Nephron (organoid): ENCODE results near the gene MIEF2.

Experiments
- H3K27ac Mint-ChIP-seq, 3 experiments: 2 replicates each; pipeline ENCODE4 v1.8.0; 2020; ENCODE audit warnings: mixed read lengths in 3 of 3, mild to moderate bottlenecking in 2 of 3, moderate library complexity in 1 of 3
- H3K27me3 Mint-ChIP-seq: 2 replicates; pipeline ENCODE4 v1.8.0; 2021; ENCODE audit warnings: low read depth, mild to moderate bottlenecking, moderate library complexity, mixed read lengths
- H3K36me3 Mint-ChIP-seq: 2 replicates; pipeline ENCODE4 v1.8.0; 2020; ENCODE audit warnings: low read depth, mixed read lengths
- H3K4me1 Mint-ChIP-seq: 2 replicates; pipeline ENCODE4 v1.8.0; 2020; ENCODE audit warnings: mixed read lengths
- H3K4me3 Mint-ChIP-seq, 3 experiments: 2 replicates each; pipeline ENCODE4 v1.8.0; 2020; ENCODE audit warnings: mild to moderate bottlenecking in 3 of 3, mixed read lengths in 3 of 3, moderate library complexity in 2 of 3
- H3K9me3 Mint-ChIP-seq: 2 replicates; pipeline ENCODE4 v1.8.0; 2020; ENCODE audit warnings: mixed read lengths
- CTCF ChIP-seq, 3 experiments: fragments of 200-600 bp; sonication (generic); IDR thresholded peaks; one replicate each; pipeline ENCODE4 v1.5.0; 2021; ENCODE audit warnings: antibody characterized with exemption in 3 of 3; ENCODE audit not compliant: unreplicated experiment in 3 of 3

MIEF2 gene

GRCh38 chr17:18278867-18279266 lies 18.4 kb downstream of the MIEF2 start:
- Mint-ChIP-seq H3K27me3 (no peaks in the 10 kb centered on the region), H3K27ac (no peak overlapping the region), H3K36me3 (peaks cover 45% of the 10 kb centered on the region), H3K9me3 (no peaks in the 10 kb centered on the region), H3K4me3 (no peak overlapping the region), H3K4me1 (no peaks in the 10 kb centered on the region)
- TF ChIP-seq CTCF (IDR thresholded peaks at IDR 0.05; ENCODE audit: unreplicated experiment in 3 of 3), result no peak

- no peak overlapping the region for H3K27ac Mint-ChIP-seq
- H3K36me3 Mint-ChIP-seq, result peaks cover 56% of the 10 kb centered on the region
- H3K9me3 Mint-ChIP-seq, result no peaks in the 10 kb centered on the region
- no peaks in the 10 kb centered on the region for H3K4me1 Mint-ChIP-seq
- H3K27me3 Mint-ChIP-seq, result no peaks in the 10 kb centered on the region
- H3K4me3 Mint-ChIP-seq, result no peak overlapping the region
- no peak for TF ChIP-seq CTCF (IDR thresholded peaks at IDR 0.05; ENCODE audit: unreplicated experiment in 3 of 3)
These were observed 19.8 kb downstream of the MIEF2 start for GRCh38 chr17:18280249-18280648.

GRCh38 chr17:18280766-18281371 lies 20.4 kb downstream of the MIEF2 start:
- Mint-ChIP-seq H3K4me3 (no peak overlapping the region), H3K4me1 (no peaks in the 10 kb centered on the region), H3K27ac (no peak overlapping the region), H3K27me3 (no peaks in the 10 kb centered on the region), H3K36me3 (peaks cover 61% of the 10 kb centered on the region), H3K9me3 (no peaks in the 10 kb centered on the region)
- no peak for TF ChIP-seq CTCF (IDR thresholded peaks at IDR 0.05; ENCODE audit: unreplicated experiment in 3 of 3)

- H3K4me1 Mint-ChIP-seq, result no peaks in the 10 kb centered on the region
- H3K27me3 Mint-ChIP-seq, result no peaks in the 10 kb centered on the region
- H3K36me3 Mint-ChIP-seq, result peaks cover 61% of the 10 kb centered on the region
- H3K27ac Mint-ChIP-seq, result no peak overlapping the region
- no peaks in the 10 kb centered on the region for H3K9me3 Mint-ChIP-seq
- H3K4me3 Mint-ChIP-seq, result no peak overlapping the region
- TF ChIP-seq CTCF (IDR thresholded peaks at IDR 0.05; ENCODE audit: unreplicated experiment in 3 of 3), result no peak
These were observed 21.3 kb downstream of the MIEF2 start for GRCh38 chr17:18281788-18282187.

GRCh38 chr17:18285296-18285695 lies 24.8 kb downstream of the MIEF2 start:
- Mint-ChIP-seq H3K36me3 (peaks cover 83% of the 10 kb centered on the region), H3K27ac (no peak overlapping the region), H3K4me1 (no peaks in the 10 kb centered on the region), H3K27me3 (no peaks in the 10 kb centered on the region), H3K9me3 (no peaks in the 10 kb centered on the region), H3K4me3 (no peak overlapping the region)
- no peak for TF ChIP-seq CTCF (IDR thresholded peaks at IDR 0.05; ENCODE audit: unreplicated experiment in 3 of 3)
